RKO (cell line): ENCODE results near the gene CYP2A6.
"Not testable (repeated sequence)": the region's sequence is repeated elsewhere in the genome, so short reads cannot be mapped to it uniquely, and the experiment has no call there.

ENCODE experiments used
- DNase-seq: peaks from one replicate; pipeline ENCODE4 v3.0.0-alpha.2; 2016; ENCODE audit warnings: low spot score

The CYP2A6 gene

GRCh38 chr19:40818480-40819399 lies 31.5 kb downstream of the CYP2A6 start:
- DNase-seq, result peak; percentile 65

- no peak for DNase-seq
Observed at GRCh38 chr19:40815223-40815622, 35.0 kb downstream of the CYP2A6 start.

GRCh38 chr19:40813182-40813581 lies 37.1 kb downstream of the CYP2A6 start:
- no peak for DNase-seq

GRCh38 chr19:40812571-40812970 lies 37.7 kb downstream of the CYP2A6 start:
- not testable (repeated sequence) for DNase-seq

- DNase-seq, result no peak
Observed at GRCh38 chr19:40811478-40812341, 38.5 kb downstream of the CYP2A6 start.

GRCh38 chr19:40810649-40811408 lies 39.4 kb downstream of the CYP2A6 start:
- DNase-seq, result peak; percentile 63

GRCh38 chr19:40810160-40810559 lies 40.1 kb downstream of the CYP2A6 start:
- no peak for DNase-seq

GRCh38 chr19:40809358-40810086 lies 40.7 kb downstream of the CYP2A6 start:
- DNase-seq, result no peak

- DNase-seq, result no peak
Observed at GRCh38 chr19:40808497-40808896, 41.8 kb downstream of the CYP2A6 start.

- DNase-seq, result no peak
Observed at GRCh38 chr19:40808021-40808325, 42.3 kb downstream of the CYP2A6 start.

- no peak for DNase-seq
Observed at GRCh38 chr19:40807147-40808020, 42.9 kb downstream of the CYP2A6 start.

- DNase-seq, result no peak
Observed at GRCh38 chr19:40806423-40807146, 43.7 kb downstream of the CYP2A6 start.

- no peak for DNase-seq
Observed at GRCh38 chr19:40805258-40805868, 44.9 kb downstream of the CYP2A6 start.

- DNase-seq, result no peak
Observed at GRCh38 chr19:40804783-40805242, 45.4 kb downstream of the CYP2A6 start.

GRCh38 chr19:40803857-40804782 lies 46.1 kb downstream of the CYP2A6 start:
- no peak for DNase-seq

GRCh38 chr19:40803170-40803856 lies 46.9 kb downstream of the CYP2A6 start:
- no peak for DNase-seq

GRCh38 chr19:40802300-40803169 lies 47.7 kb downstream of the CYP2A6 start:
- DNase-seq, result no peak
